NCI-H2107 (cell line): ENCODE results near the gene CDCA3.
"Not testable (repeated sequence)": the region's sequence is repeated elsewhere in the genome, so short reads cannot be mapped to it uniquely, and the experiment has no call there.

Experiments used
- DNase-seq: peaks from one replicate; lab custom pipeline; 2025; lab: John Stamatoyannopoulos, UW

Gene CDCA3

GRCh38 chr12:6851153-6851920 lies at the start of gene CDCA3:
CDCA3 (minus strand) TSS chr12:6851286; CDS start chr12:6850952, 334 bp downstream.
- peak; percentile 95 for DNase-seq

- DNase-seq = no peak
These were observed 48.9 kb upstream of the CDCA3 start for GRCh38 chr12:6899837-6900519.

GRCh38 chr12:6899427-6899826 lies 48.3 kb upstream of the CDCA3 start:
- no peak for DNase-seq

GRCh38 chr12:6896846-6897435 lies 45.9 kb upstream of the CDCA3 start:
- no peak for DNase-seq

GRCh38 chr12:6894321-6894720 lies 43.2 kb upstream of the CDCA3 start:
- DNase-seq = no peak

GRCh38 chr12:6892683-6893082 lies 41.6 kb upstream of the CDCA3 start:
- DNase-seq = not testable (repeated sequence)

GRCh38 chr12:6891646-6892001 lies 40.5 kb upstream of the CDCA3 start:
- DNase-seq = no peak

GRCh38 chr12:6890789-6891645 lies 39.9 kb upstream of the CDCA3 start:
- DNase-seq = peak; percentile 99

GRCh38 chr12:6889775-6890573 lies 38.9 kb upstream of the CDCA3 start:
- DNase-seq = not testable (repeated sequence)

GRCh38 chr12:6888794-6889193 lies 37.7 kb upstream of the CDCA3 start:
- not testable (repeated sequence) for DNase-seq

GRCh38 chr12:6888360-6888759 lies 37.3 kb upstream of the CDCA3 start:
- no peak for DNase-seq

GRCh38 chr12:6887460-6887859 lies 36.4 kb upstream of the CDCA3 start:
- DNase-seq = no peak

- DNase-seq = not testable (repeated sequence)
These were observed 35.3 kb upstream of the CDCA3 start for GRCh38 chr12:6886206-6886999.

- no peak for DNase-seq
These were observed 33.5 kb upstream of the CDCA3 start for GRCh38 chr12:6884539-6884938.

GRCh38 chr12:6883683-6884082 lies 32.6 kb upstream of the CDCA3 start:
- no peak for DNase-seq

GRCh38 chr12:6883252-6883651 lies 32.2 kb upstream of the CDCA3 start:
- DNase-seq = no peak

GRCh38 chr12:6879824-6880223 lies 28.7 kb upstream of the CDCA3 start:
- DNase-seq = not testable (repeated sequence)

GRCh38 chr12:6874015-6874368 lies 22.9 kb upstream of the CDCA3 start:
- not testable (repeated sequence) for DNase-seq

- peak; percentile 93 for DNase-seq
These were observed 22.3 kb upstream of the CDCA3 start, which contains the start of gene SPSB2 for GRCh38 chr12:6873094-6874014. SPSB2 (minus strand) TSS chr12:6873303; CDS start chr12:6872901, 402 bp downstream.
